HCT116 (cell line): ENCODE data around the gene BLOC1S5. TPM values are rescaled to one million over a fixed set of nuclear protein-coding genes. Genes with fewer than 3 reads are reported as not detected.

Experiments
- ATAC-seq: fragments of 200-7000 bp; cut with Tn5 transposase; 2 replicates; pipeline ENCODE4 v1.9.1; 2020; ENCODE audit warnings: mild to moderate bottlenecking, moderate library complexity
- BruUV-seq: library from RNA; stranded (reverse); fragments of 400-500 nt; replicated peaks from 2 replicates; lab custom pipeline; 2021; lab: Mats Ljungman, UMichigan
- CTCF ChIA-PET: fragments of 300-600 bp; sonication (Branson Sonifier 250); formaldehyde crosslinking; loops from one replicate; lab custom pipeline; 2021; ENCODE audit warnings: antibody characterized with exemption; lab: Charles Lee
- POLR2A ChIA-PET: fragments of 300-600, 350-600 bp; sonication (Branson Sonifier 250); formaldehyde crosslinking; loops from one replicate; lab custom pipeline; 2021; ENCODE audit warnings: antibody characterized with exemption; lab: Charles Lee
- RAD21 ChIA-PET, 2 experiments: fragments of 300-600 bp; sonication (Branson Sonifier 250); formaldehyde crosslinking; loops; one replicate each; lab custom pipeline; 2023; ENCODE audit warnings: low total read pairs in 2 of 2; ENCODE audit not compliant: uncharacterized antibody in 2 of 2, unreplicated experiment in 2 of 2, low non-redundant PET in 1 of 2; lab: Charles Lee
- DNase-seq: peaks from one replicate; pipeline ENCODE4 v3.0.0-alpha.2; 2010; ENCODE audit warnings: low read depth, low spot score
- H2AFZ ChIP-seq: fragments of 200-600 bp; shearing (Covaris generic), sonication (generic); 2 replicates; pipeline ENCODE4 v1.6.1; 2017; ENCODE audit warnings: low read depth, mixed run types, mixed read lengths, antibody characterized with exemption, low read length; ENCODE audit not compliant: poor library complexity, severe bottlenecking
- H3K27ac ChIP-seq: 2 replicates; pipeline ENCODE4 v1.5.1; 2012; ENCODE audit warnings: low read depth, low read length
- H3K27me3 ChIP-seq: fragments of 200-600 bp; sonication (generic); 2 replicates; pipeline ENCODE4 v1.6.1; 2016; ENCODE audit warnings: mixed run types, low read length, mixed read lengths; ENCODE audit not compliant: insufficient read depth
- H3K36me3 ChIP-seq, 2 experiments: fragments of 200-500 bp in 1 of 2; fragments of 200-600 bp in 1 of 2; sonication (Bioruptor generic) in 1 of 2; sonication (generic) in 1 of 2; 2 replicates each; pipeline versions ENCODE4 v1.5.1 to v1.6.1; 2014 to 2016; ENCODE audit warnings: low read length in 2 of 2, inconsistent platforms in 1 of 2, mixed read lengths in 1 of 2, mixed run types in 1 of 2; ENCODE audit not compliant: insufficient read depth in 2 of 2, control insufficient read depth in 1 of 2
- H3K4me1 ChIP-seq, 2 experiments: fragments of 200-600 bp in 1 of 2; sonication (generic) in 1 of 2; 2 replicates each; pipeline versions ENCODE4 v1.5.1 to v1.6.1; 2012 to 2017; ENCODE audit warnings: low read length in 2 of 2, inconsistent platforms in 1 of 2, mild to moderate bottlenecking in 1 of 2, mixed read lengths in 1 of 2, mixed run types in 1 of 2, moderate library complexity in 1 of 2; ENCODE audit not compliant: insufficient read depth in 2 of 2, control insufficient read depth in 1 of 2
- H3K4me2 ChIP-seq: fragments of 200-600 bp; sonication (generic); 2 replicates; pipeline ENCODE4 v1.6.1; 2017; ENCODE audit warnings: mixed run types, low read length, mixed read lengths
- H3K4me3 ChIP-seq, 2 experiments: fragments of 200-600 bp in 1 of 2; sonication (generic) in 1 of 2; replicated peaks in 1 of 2; 2 replicates each; pipeline ENCODE4 v1.5.1; 2011 to 2016; ENCODE audit warnings: low read length in 2 of 2, control low read depth in 1 of 2, low read depth in 1 of 2, mild to moderate bottlenecking in 1 of 2, mixed read lengths in 1 of 2, mixed run types in 1 of 2
- H3K79me2 ChIP-seq: fragments of 200-600 bp; sonication (generic); 2 replicates; pipeline ENCODE4 v1.6.1; 2017; ENCODE audit warnings: mild to moderate bottlenecking, mixed run types, low read length, moderate library complexity, mixed read lengths; ENCODE audit not compliant: insufficient read depth
- H3K9ac ChIP-seq: fragments of 200-600 bp; sonication (generic); 2 replicates; pipeline ENCODE4 v1.6.1; 2016; ENCODE audit warnings: low read length, mixed read lengths
- H3K9me2 ChIP-seq: fragments of 200-600 bp; sonication (generic), shearing (Covaris generic); 2 replicates; pipeline ENCODE4 v1.6.1; 2017; ENCODE audit warnings: mixed run types, mild to moderate bottlenecking, moderate library complexity; ENCODE audit not compliant: insufficient read depth
- H3K9me3 ChIP-seq, 2 experiments: fragments of 200-500 bp in 1 of 2; fragments of 200-600 bp in 1 of 2; sonication (Bioruptor generic) in 1 of 2; sonication (generic) in 1 of 2; 2 replicates each; pipeline ENCODE4 v1.6.1; 2014 to 2017; ENCODE audit warnings: low read length in 2 of 2, mixed read lengths in 2 of 2, inconsistent platforms in 1 of 2, low read depth in 1 of 2, mild to moderate bottlenecking in 1 of 2, mixed run types in 1 of 2, moderate library complexity in 1 of 2; ENCODE audit not compliant: control insufficient read depth in 1 of 2, insufficient read depth in 1 of 2
- H4K20me1 ChIP-seq: fragments of 200-600 bp; sonication (generic), shearing (Covaris generic); 2 replicates; pipeline ENCODE4 v1.6.1; 2017; ENCODE audit warnings: mixed run types, mild to moderate bottlenecking, moderate library complexity; ENCODE audit not compliant: insufficient read depth
- CEBPB ChIP-seq: IDR thresholded peaks from 2 replicates; pipeline ENCODE4 v1.6.1; 2012; ENCODE audit warnings: low read depth
- EGR1 ChIP-seq: IDR thresholded peaks from 2 replicates; pipeline ENCODE4 v1.6.1; 2012; ENCODE audit warnings: low read depth
- ELF1 ChIP-seq: IDR thresholded peaks from 2 replicates; pipeline ENCODE4 v1.6.1; 2012; ENCODE audit warnings: low read depth, borderline replicate concordance
- EZH2phosphoT487 ChIP-seq: fragments of 200-600 bp; IDR thresholded peaks from 2 replicates; pipeline ENCODE4 v1.6.1; 2018; ENCODE audit warnings: antibody characterized with exemption, borderline replicate concordance
- FOSL1 ChIP-seq: IDR thresholded peaks from 2 replicates; pipeline ENCODE4 v1.6.1; 2012; ENCODE audit warnings: low read depth
- POLR2AphosphoS5 ChIP-seq: IDR thresholded peaks from 2 replicates; pipeline ENCODE4 v1.6.1; 2011; ENCODE audit warnings: mild to moderate bottlenecking, low read depth, low read length, moderate library complexity
- RAD21 ChIP-seq: IDR thresholded peaks from 2 replicates; pipeline ENCODE4 v1.6.1; 2012; ENCODE audit warnings: low read depth, mild to moderate bottlenecking
- SP1 ChIP-seq: IDR thresholded peaks from 2 replicates; pipeline ENCODE4 v1.6.1; 2012; ENCODE audit warnings: low read depth
- SRF ChIP-seq: IDR thresholded peaks from 2 replicates; pipeline ENCODE4 v1.6.1; 2012; ENCODE audit warnings: low read depth
- TCF7L2 ChIP-seq: IDR thresholded peaks from 2 replicates; pipeline ENCODE4 v1.7.0; 2011; ENCODE audit warnings: borderline replicate concordance, inconsistent platforms; ENCODE audit not compliant: insufficient read depth, insufficient read length; ENCODE audit errors: extremely low read depth
- ZFX ChIP-seq: fragments of 450-650 bp; IDR thresholded peaks from 2 replicates; pipeline ENCODE4 v1.6.1; 2017
- intact Hi-C: fragments of 100-400 bp; cut with micrococcal nuclease; formaldehyde crosslinking; loops from 2 replicates; pipeline ENCODE4 v1.10.0; 2022
- total RNA-seq: library from RNA; stranded (reverse); gene quantifications from one replicate; pipeline ENCODE4 v1.2.1, GENCODE V29; 2021; ENCODE audit not compliant: unreplicated experiment
- TF ChIP-seq, protein P1 (sequence below): IDR thresholded peaks from 2 replicates; pipeline ENCODE4 v1.6.1; 2011; ENCODE audit warnings: mild to moderate bottlenecking, low read length, moderate library complexity; ENCODE audit not compliant: insufficient replicate concordance; ENCODE audit errors: extremely low read depth
- TF ChIP-seq, protein P2 (sequence below): IDR thresholded peaks from 2 replicates; pipeline ENCODE4 v1.6.1; 2012; ENCODE audit warnings: low read depth

BLOC1S5 gene
- total RNA-seq, 1 experiment from 2014 or later: 12.0 TPM

DNA sequence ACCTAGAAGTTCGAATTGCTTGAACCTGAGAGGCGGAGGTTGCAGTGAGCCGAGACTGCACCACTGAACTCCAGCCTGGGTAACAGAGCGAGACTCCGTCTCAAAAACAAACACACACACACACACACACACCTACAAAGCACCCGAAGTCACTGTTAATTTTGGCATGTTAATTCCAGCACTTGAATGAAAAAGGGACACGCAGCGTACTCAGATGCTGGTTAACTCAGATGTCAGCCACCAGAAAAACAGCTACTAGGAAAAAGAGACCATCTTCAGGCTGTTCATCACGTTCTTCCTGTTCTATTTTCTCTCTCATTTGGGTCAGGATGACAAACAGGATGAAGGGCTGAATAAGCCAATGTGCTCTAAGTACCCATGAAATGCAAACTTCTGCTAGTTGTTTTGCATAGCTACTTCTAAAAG lies 46.9 kb downstream of the BLOC1S5 start:
- CTCF ChIA-PET: no interaction called here
- POLR2A ChIA-PET: no interaction called here
- H3K79me2 ChIP-seq: no peaks in the 10 kb centered on the region
- 0 out of 4 replicates have a peak, but pooled peaks cover 0 to 6% of the 10 kb centered on the region in 2 experiments for H3K36me3 ChIP-seq
- RAD21 ChIA-PET: no interaction called here
- no peaks in the 10 kb centered on the region; the same call in 1 of the 2 replicates for H4K20me1 ChIP-seq
- no peaks in the 10 kb centered on the region for H3K9me3 ChIP-seq
- H3K4me1 ChIP-seq: no peaks in the 10 kb centered on the region
- no peak for DNase-seq
- H3K4me2 ChIP-seq: no peak overlapping the region
- no peak overlapping the region for H2AFZ ChIP-seq
- TF ChIP-seq ZFX (no peak), EZH2phosphoT487 (no peak), SP1 (no peak)
- TF ChIP-seq, protein P1, sequence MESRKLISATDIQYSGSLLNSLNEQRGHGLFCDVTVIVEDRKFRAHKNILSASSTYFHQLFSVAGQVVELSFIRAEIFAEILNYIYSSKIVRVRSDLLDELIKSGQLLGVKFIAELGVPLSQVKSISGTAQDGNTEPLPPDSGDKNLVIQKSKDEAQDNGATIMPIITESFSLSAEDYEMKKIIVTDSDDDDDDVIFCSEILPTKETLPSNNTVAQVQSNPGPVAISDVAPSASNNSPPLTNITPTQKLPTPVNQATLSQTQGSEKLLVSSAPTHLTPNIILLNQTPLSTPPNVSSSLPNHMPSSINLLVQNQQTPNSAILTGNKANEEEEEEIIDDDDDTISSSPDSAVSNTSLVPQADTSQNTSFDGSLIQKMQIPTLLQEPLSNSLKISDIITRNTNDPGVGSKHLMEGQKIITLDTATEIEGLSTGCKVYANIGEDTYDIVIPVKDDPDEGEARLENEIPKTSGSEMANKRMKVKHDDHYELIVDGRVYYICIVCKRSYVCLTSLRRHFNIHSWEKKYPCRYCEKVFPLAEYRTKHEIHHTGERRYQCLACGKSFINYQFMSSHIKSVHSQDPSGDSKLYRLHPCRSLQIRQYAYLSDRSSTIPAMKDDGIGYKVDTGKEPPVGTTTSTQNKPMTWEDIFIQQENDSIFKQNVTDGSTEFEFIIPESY: no peak
- no TSS peak for BruUV-seq
- no peak overlapping the region for H3K9ac ChIP-seq
- H3K9me2 ChIP-seq: no peaks in the 10 kb centered on the region
- ATAC-seq: no peak
- no peak overlapping the region for H3K4me3 ChIP-seq
- no peak overlapping the region for H3K27ac ChIP-seq
- H3K27me3 ChIP-seq: no peaks in the 10 kb centered on the region
- intact Hi-C loops: no loop called here

DNA sequence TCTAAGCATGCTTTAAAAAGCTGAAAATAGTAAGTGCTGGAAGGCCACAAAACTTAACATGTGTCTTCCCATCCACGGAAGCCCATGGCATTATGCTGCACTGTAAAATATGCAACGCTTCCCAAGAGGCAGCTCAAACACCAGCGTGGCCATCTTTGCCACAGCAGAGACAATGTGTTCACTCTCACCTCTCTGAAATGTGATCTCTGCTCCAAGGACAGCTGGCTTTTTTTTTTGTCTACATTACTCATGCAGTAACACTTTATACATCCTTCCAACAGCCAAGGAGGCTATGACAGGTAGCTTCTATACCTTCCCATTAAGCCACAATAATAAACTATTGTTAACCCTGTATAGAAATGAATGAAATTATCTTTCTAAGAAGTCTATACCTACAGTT lies 49.2 kb downstream of the BLOC1S5 start:
- BruUV-seq: no TSS peak
- no peak for TF ChIP-seq ELF1
- no peak for TF ChIP-seq CEBPB
- no peak for TF ChIP-seq RAD21
- no peak for TF ChIP-seq FOSL1
- TF ChIP-seq SP1: no peak
- no peak for TF ChIP-seq POLR2AphosphoS5
- no peak for TF ChIP-seq EGR1
- TF ChIP-seq SRF: no peak
- TF ChIP-seq, protein P1: no peak
- TF ChIP-seq TCF7L2: no peak
- TF ChIP-seq, protein P2, sequence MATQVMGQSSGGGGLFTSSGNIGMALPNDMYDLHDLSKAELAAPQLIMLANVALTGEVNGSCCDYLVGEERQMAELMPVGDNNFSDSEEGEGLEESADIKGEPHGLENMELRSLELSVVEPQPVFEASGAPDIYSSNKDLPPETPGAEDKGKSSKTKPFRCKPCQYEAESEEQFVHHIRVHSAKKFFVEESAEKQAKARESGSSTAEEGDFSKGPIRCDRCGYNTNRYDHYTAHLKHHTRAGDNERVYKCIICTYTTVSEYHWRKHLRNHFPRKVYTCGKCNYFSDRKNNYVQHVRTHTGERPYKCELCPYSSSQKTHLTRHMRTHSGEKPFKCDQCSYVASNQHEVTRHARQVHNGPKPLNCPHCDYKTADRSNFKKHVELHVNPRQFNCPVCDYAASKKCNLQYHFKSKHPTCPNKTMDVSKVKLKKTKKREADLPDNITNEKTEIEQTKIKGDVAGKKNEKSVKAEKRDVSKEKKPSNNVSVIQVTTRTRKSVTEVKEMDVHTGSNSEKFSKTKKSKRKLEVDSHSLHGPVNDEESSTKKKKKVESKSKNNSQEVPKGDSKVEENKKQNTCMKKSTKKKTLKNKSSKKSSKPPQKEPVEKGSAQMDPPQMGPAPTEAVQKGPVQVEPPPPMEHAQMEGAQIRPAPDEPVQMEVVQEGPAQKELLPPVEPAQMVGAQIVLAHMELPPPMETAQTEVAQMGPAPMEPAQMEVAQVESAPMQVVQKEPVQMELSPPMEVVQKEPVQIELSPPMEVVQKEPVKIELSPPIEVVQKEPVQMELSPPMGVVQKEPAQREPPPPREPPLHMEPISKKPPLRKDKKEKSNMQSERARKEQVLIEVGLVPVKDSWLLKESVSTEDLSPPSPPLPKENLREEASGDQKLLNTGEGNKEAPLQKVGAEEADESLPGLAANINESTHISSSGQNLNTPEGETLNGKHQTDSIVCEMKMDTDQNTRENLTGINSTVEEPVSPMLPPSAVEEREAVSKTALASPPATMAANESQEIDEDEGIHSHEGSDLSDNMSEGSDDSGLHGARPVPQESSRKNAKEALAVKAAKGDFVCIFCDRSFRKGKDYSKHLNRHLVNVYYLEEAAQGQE: no peak

More for the DNA sequence above, 49.2 kb downstream of the BLOC1S5 start:
- H3K27ac ChIP-seq: no peak overlapping the region
- DNase-seq: no peak
- H3K4me3 ChIP-seq: no peak overlapping the region
- intact Hi-C loops: no loop called here
- POLR2A ChIA-PET: interaction anchor here (0.6 kb wide), 1 partner anchor 10 kb away, joined by 4 read pairs; no protein-coding TSS in a partner anchor
- H2AFZ ChIP-seq: no peak overlapping the region
- no peaks in the 10 kb centered on the region for H3K9me3 ChIP-seq
- no peak for ATAC-seq
- H3K79me2 ChIP-seq: no peaks in the 10 kb centered on the region
- CTCF ChIA-PET: interaction anchor here (1.0 to 1.4 kb wide), 2 partner anchors 9 to 292 kb away, joined by 3 to 6 read pairs; no protein-coding TSS in a partner anchor
- H3K36me3 ChIP-seq: 0 out of 4 replicates have a peak, but pooled peaks cover 0 to 6% of the 10 kb centered on the region in 2 experiments
- no peaks in the 10 kb centered on the region for H3K9me2 ChIP-seq
- no peaks in the 10 kb centered on the region for H3K27me3 ChIP-seq
- RAD21 ChIA-PET: no interaction called here
- H4K20me1 ChIP-seq: no peaks in the 10 kb centered on the region
- no peak overlapping the region for H3K9ac ChIP-seq
- H3K4me1 ChIP-seq: no peaks in the 10 kb centered on the region
- no peak overlapping the region for H3K4me2 ChIP-seq
